ENCODE results near the gene NR0B2. TPM values are rescaled to one million over a fixed set of nuclear protein-coding genes. Genes with fewer than 3 reads are reported as not detected.
"Not testable (repeated sequence)": the region's sequence is repeated elsewhere in the genome, so short reads cannot be mapped to it uniquely, and the experiment has no call there.

NR0B2 gene
- total and polyA plus RNA-seq, 10 of the 15 experiments (the other 5 are each of a cell fraction or from before 2014, with no cell fraction given), result not detected

- TF ChIP-seq BACH1 (IDR thresholded peaks at IDR 0.05; ENCODE audit: borderline replicate concordance) (no peak), TBL1XR1 (IDR thresholded peaks at IDR 0.05; ENCODE audit: low read depth, low read length) (no peak)
These were observed 30.9 kb downstream of the NR0B2 start (continued) for GRCh38 chr1:26882696-26883463.

- ATAC-seq; BruUV-seq (replicated peaks); H3K27ac ChIP-seq (ENCODE audit: control insufficient read depth, insufficient read depth); H3K9ac ChIP-seq (ENCODE audit: control insufficient read depth, insufficient read depth, low read length); H2AFZ ChIP-seq (ENCODE audit: control insufficient read depth, low read depth, low read length); H3K27me3 ChIP-seq (replicated peaks in 1 of 2; ENCODE audit: control insufficient read depth in 2 of 2, insufficient read depth in 2 of 2, low read length in 1 of 2); H3K9me3 ChIP-seq (replicated peaks; ENCODE audit: control insufficient read depth, insufficient read depth, low read length); H4K20me1 ChIP-seq (ENCODE audit: control insufficient read depth, insufficient read depth); H3K4me3 ChIP-seq; H3K4me2 ChIP-seq (ENCODE audit: control insufficient read depth, insufficient read depth); H3K4me1 ChIP-seq (ENCODE audit: control insufficient read depth, insufficient read depth, low read length); intact Hi-C loops (cut with micrococcal nuclease; ENCODE audit: unreplicated experiment); H3K79me2 ChIP-seq (ENCODE audit: control insufficient read depth, insufficient read depth, low read length); in situ Hi-C loops (cut with MboI); FAIRE-seq; DNase-seq (ENCODE audit: low read depth, low spot score): not testable (repeated sequence)
- peaks cover 19 to 40% of the 10 kb centered on the region in 2 experiments for H3K36me3 ChIP-seq (ENCODE audit: control insufficient read depth in 2 of 2, insufficient read depth in 2 of 2, low read length in 1 of 2)
- ChIA-PET RAD21 (ENCODE audit: unreplicated experiment) (interaction anchor here (0.6 to 1.8 kb wide), 4 partner anchors 17 to 91 kb away, joined by 3 to 7 read pairs (median 4); no protein-coding TSS in a partner anchor), POLR2A (interaction anchor here (0.6 to 1.6 kb wide), 3 partner anchors 23 to 61 kb away, joined by 3 to 4 read pairs (median 3); no protein-coding TSS in a partner anchor), CTCF (interaction anchor here (0.5 to 3.3 kb wide), 14 partner anchors 8 to 382 kb away, joined by 3 to 27 read pairs (median 4); partner anchors contain the start of gene GPN2), SMC1A (ENCODE audit: uncharacterized antibody, unreplicated experiment) (interaction anchor here (0.7 to 2.7 kb wide), 5 partner anchors 8 to 282 kb away, joined by 3 to 10 read pairs (median 4); partner anchors contain the start of gene GPN2)
- 95% methylated on average over 6 of the region's 6 CpGs for WGBS (ENCODE audit: insufficient coverage, insufficient replicate concordance, low lambda C conversion rate, missing lambda C conversion rate)
These were observed 32.2 kb downstream of the NR0B2 start for GRCh38 chr1:26881611-26882010.

- no peak for DNase-seq (ENCODE audit: low read depth, low spot score)
- ATAC-seq, result no peak
- 95% methylated on average over 4 of the region's 4 CpGs for WGBS (ENCODE audit: insufficient coverage, insufficient replicate concordance, low lambda C conversion rate, missing lambda C conversion rate)
- ChIA-PET POLR2A (no interaction called here), SMC1A (ENCODE audit: uncharacterized antibody, unreplicated experiment) (interaction anchor here (3.4 kb wide), 1 partner anchor 90 kb away, joined by 19 read pairs; no protein-coding TSS in a partner anchor), CTCF (interaction anchor here (0.9 to 3.3 kb wide), 6 partner anchors 14 to 280 kb away, joined by 3 to 18 read pairs (median 7); no protein-coding TSS in a partner anchor), RAD21 (ENCODE audit: unreplicated experiment) (interaction anchor here (1.7 to 2.9 kb wide), 2 partner anchors 14 to 90 kb away, joined by 5 to 13 read pairs; no protein-coding TSS in a partner anchor)
- no peak for FAIRE-seq
- no peaks in the 10 kb centered on the region for H3K79me2 ChIP-seq (ENCODE audit: control insufficient read depth, insufficient read depth, low read length)
- intact Hi-C loops (cut with micrococcal nuclease; ENCODE audit: unreplicated experiment), result loop anchor here (5.0 kb wide), 1 partner anchor 87 kb away; no protein-coding TSS in a partner anchor
- no peak overlapping the region for H3K9ac ChIP-seq (ENCODE audit: control insufficient read depth, insufficient read depth, low read length)
- H2AFZ ChIP-seq (ENCODE audit: control insufficient read depth, low read depth, low read length), result no peak overlapping the region
- H3K27me3 ChIP-seq (replicated peaks in 1 of 2; ENCODE audit: control insufficient read depth in 2 of 2, insufficient read depth in 2 of 2, low read length in 1 of 2), result no peaks in the 10 kb centered on the region
- no TSS peak for BruUV-seq (replicated peaks)
- H3K9me3 ChIP-seq (replicated peaks; ENCODE audit: control insufficient read depth, insufficient read depth, low read length), result no peaks in the 10 kb centered on the region
- H3K36me3 ChIP-seq (ENCODE audit: control insufficient read depth in 2 of 2, insufficient read depth in 2 of 2, low read length in 1 of 2), result peaks cover 15 to 34% of the 10 kb centered on the region in 2 experiments
- no peaks in the 10 kb centered on the region for H4K20me1 ChIP-seq (ENCODE audit: control insufficient read depth, insufficient read depth)
- no peaks in the 10 kb centered on the region for H3K4me1 ChIP-seq (ENCODE audit: control insufficient read depth, insufficient read depth, low read length)
- no peak overlapping the region for H3K27ac ChIP-seq (ENCODE audit: control insufficient read depth, insufficient read depth)
- H3K4me3 ChIP-seq, result no peak overlapping the region
- in situ Hi-C loops (cut with MboI), result loop anchor here (5.0 kb wide), 2 partner anchors 67 to 272 kb away; no protein-coding TSS in a partner anchor
- no peak overlapping the region for H3K4me2 ChIP-seq (ENCODE audit: control insufficient read depth, insufficient read depth)
- TF ChIP-seq ZBTB40 (IDR thresholded peaks at IDR 0.05; ENCODE audit: borderline replicate concordance) (no peak), ATF7 (IDR thresholded peaks at IDR 0.05; ENCODE audit: low read depth) (no peak), ZBTB11 (CRISPR knock-in tag; IDR thresholded peaks at IDR 0.05) (no peak)
These were observed 34.0 kb downstream of the NR0B2 start for GRCh38 chr1:26879793-26880192.
